Activated T-cell treated with anti-CD3 and anti-CD28 coated beads, Interleukin-2, amount 50 U/mL, for 4 hours (primary cell): ENCODE measurements around the gene ARMC3. TPM values are rescaled to one million over a fixed set of nuclear protein-coding genes. Genes with fewer than 3 reads are reported as not detected.
"Not testable (repeated sequence)": the region's sequence is repeated elsewhere in the genome, so short reads cannot be mapped to it uniquely, and the experiment has no call there.

Experiments used
- ATAC-seq, 2 donors: fragments of 200-7000 bp; cut with Tn5 transposase; one replicate each; pipeline ENCODE4 v1.10.0; 2021
- DNase-seq: peaks from one replicate; pipeline ENCODE4 v3.0.0-alpha.2; 2020
- H3K27me3 Mint-ChIP-seq: one replicate; pipeline ENCODE4 v1.8.0; 2021; ENCODE audit warnings: low read depth, mixed read lengths
- H3K36me3 Mint-ChIP-seq: one replicate; pipeline ENCODE4 v1.8.0; 2022; ENCODE audit warnings: mixed read lengths; ENCODE audit not compliant: insufficient read depth
- H3K4me1 Mint-ChIP-seq: one replicate; pipeline ENCODE4 v1.8.0; 2021; ENCODE audit warnings: low read depth, mixed read lengths
- H3K4me3 Mint-ChIP-seq: one replicate; pipeline ENCODE4 v1.8.0; 2021; ENCODE audit warnings: mild to moderate bottlenecking, moderate library complexity, mixed read lengths
- H3K9me3 Mint-ChIP-seq: one replicate; pipeline ENCODE4 v1.8.0; 2021; ENCODE audit warnings: mixed read lengths
- total RNA-seq, 3 donors: library from RNA; stranded (reverse); gene quantifications; one replicate each; pipeline ENCODE4 v1.2.1, GENCODE V29; 2021

Gene ARMC3
- total RNA-seq, 3 donors from 2014 or later: not detected

GRCh38 chr10:22909673-22910072 lies 18.2 kb upstream of the ARMC3 start:
- ATAC-seq: peak; percentile 40 to 61
- H3K9me3 Mint-ChIP-seq: peaks cover 33% of the 10 kb centered on the region
- not testable (repeated sequence) for H3K27me3 Mint-ChIP-seq, DNase-seq, H3K4me1 Mint-ChIP-seq, H3K4me3 Mint-ChIP-seq, H3K36me3 Mint-ChIP-seq

GRCh38 chr10:22911067-22911466 lies 16.8 kb upstream of the ARMC3 start:
- ATAC-seq (no peak), DNase-seq (no peak)
- H3K27me3 Mint-ChIP-seq: peaks cover 2% of the 10 kb centered on the region
- H3K9me3 Mint-ChIP-seq: peaks cover 28% of the 10 kb centered on the region
- H3K36me3 Mint-ChIP-seq: peaks cover 2% of the 10 kb centered on the region
- peaks cover 7% of the 10 kb centered on the region for H3K4me1 Mint-ChIP-seq
- H3K4me3 Mint-ChIP-seq: no peak overlapping the region

- DNase-seq (no peak), ATAC-seq (no peak)
- no peak overlapping the region for H3K4me3 Mint-ChIP-seq
- peaks cover 2% of the 10 kb centered on the region for H3K27me3 Mint-ChIP-seq
- H3K9me3 Mint-ChIP-seq: peaks cover 28% of the 10 kb centered on the region
- peaks cover 7% of the 10 kb centered on the region for H3K4me1 Mint-ChIP-seq
- peaks cover 2% of the 10 kb centered on the region for H3K36me3 Mint-ChIP-seq
These were observed 15.7 kb upstream of the ARMC3 start for GRCh38 chr10:22911889-22912762.

GRCh38 chr10:22912763-22913384 lies 15.0 kb upstream of the ARMC3 start:
- no peak overlapping the region for H3K4me3 Mint-ChIP-seq

GRCh38 chr10:22913474-22914092 lies 14.3 kb upstream of the ARMC3 start:
- Mint-ChIP-seq H3K36me3 (peaks cover 2% of the 10 kb centered on the region), H3K9me3 (peaks cover 15% of the 10 kb centered on the region), H3K4me3 (no peak overlapping the region), H3K27me3 (peaks cover 2% of the 10 kb centered on the region), H3K4me1 (peaks cover 7% of the 10 kb centered on the region)
- DNase-seq: no peak
- peak; percentile 48 to 59 for ATAC-seq

More at GRCh38 chr10:22912763-22913384, 15.0 kb upstream of the ARMC3 start:
- H3K9me3 Mint-ChIP-seq: peaks cover 22% of the 10 kb centered on the region
- DNase-seq (no peak), ATAC-seq (no peak)
- H3K27me3 Mint-ChIP-seq: peaks cover 2% of the 10 kb centered on the region
- peaks cover 7% of the 10 kb centered on the region for H3K4me1 Mint-ChIP-seq
- peaks cover 2% of the 10 kb centered on the region for H3K36me3 Mint-ChIP-seq

- DNase-seq: no peak
- H3K4me1 Mint-ChIP-seq: peaks cover 5% of the 10 kb centered on the region
- H3K36me3 Mint-ChIP-seq: peaks cover 2% of the 10 kb centered on the region
- peaks cover 4% of the 10 kb centered on the region for H3K9me3 Mint-ChIP-seq
- H3K4me3 Mint-ChIP-seq: no peak overlapping the region
- H3K27me3 Mint-ChIP-seq: peaks cover 2% of the 10 kb centered on the region
- ATAC-seq: no peak
These were observed 12.5 kb upstream of the ARMC3 start for GRCh38 chr10:22915314-22915713.

GRCh38 chr10:22925088-22925487 lies 2.8 kb upstream of the ARMC3 start:
- peaks cover 13% of the 10 kb centered on the region for H3K27me3 Mint-ChIP-seq
- no peaks in the 10 kb centered on the region for H3K4me1 Mint-ChIP-seq
- ATAC-seq (no peak), DNase-seq (no peak)
- no peaks in the 10 kb centered on the region for H3K36me3 Mint-ChIP-seq
- H3K9me3 Mint-ChIP-seq: peaks cover 7% of the 10 kb centered on the region
- no peak overlapping the region for H3K4me3 Mint-ChIP-seq

GRCh38 chr10:22927166-22927565 lies 687 bp upstream of the ARMC3 start:
- H3K27me3 Mint-ChIP-seq: peaks cover 10% of the 10 kb centered on the region

GRCh38 chr10:22929053-22929452 lies 1.2 kb downstream of the ARMC3 start:
- H3K9me3 Mint-ChIP-seq, H3K36me3 Mint-ChIP-seq, H3K4me1 Mint-ChIP-seq: not testable (repeated sequence)

More at GRCh38 chr10:22927166-22927565, 687 bp upstream of the ARMC3 start:
- no peak for DNase-seq
- Mint-ChIP-seq H3K4me3 (no peak overlapping the region), H3K9me3 (peaks cover 2% of the 10 kb centered on the region), H3K4me1 (no peaks in the 10 kb centered on the region), H3K36me3 (no peaks in the 10 kb centered on the region)
- ATAC-seq: no peak

GRCh38 chr10:22931948-22932347 lies 4.1 kb downstream of the ARMC3 start:
- no peaks in the 10 kb centered on the region for H3K36me3 Mint-ChIP-seq
- H3K27me3 Mint-ChIP-seq: peaks cover 8% of the 10 kb centered on the region
- H3K4me3 Mint-ChIP-seq: no peak overlapping the region
- ATAC-seq (no peak), DNase-seq (no peak)
- H3K4me1 Mint-ChIP-seq: no peaks in the 10 kb centered on the region
- no peaks in the 10 kb centered on the region for H3K9me3 Mint-ChIP-seq

More at GRCh38 chr10:22929053-22929452, 1.2 kb downstream of the ARMC3 start:
- DNase-seq, ATAC-seq, H3K27me3 Mint-ChIP-seq, H3K4me3 Mint-ChIP-seq: not testable (repeated sequence)

GRCh38 chr10:22932626-22933370 lies 4.9 kb downstream of the ARMC3 start:
- DNase-seq: no peak
- no peaks in the 10 kb centered on the region for H3K4me1 Mint-ChIP-seq

GRCh38 chr10:22934726-22935125 lies 6.9 kb downstream of the ARMC3 start:
- Mint-ChIP-seq H3K9me3 (no peaks in the 10 kb centered on the region), H3K4me3 (no peak overlapping the region), H3K4me1 (no peaks in the 10 kb centered on the region), H3K27me3 (no peaks in the 10 kb centered on the region), H3K36me3 (no peaks in the 10 kb centered on the region)
- ATAC-seq (no peak), DNase-seq (no peak)

More at GRCh38 chr10:22932626-22933370, 4.9 kb downstream of the ARMC3 start:
- Mint-ChIP-seq H3K9me3 (no peaks in the 10 kb centered on the region), H3K4me3 (no peak overlapping the region), H3K27me3 (peaks cover 8% of the 10 kb centered on the region), H3K36me3 (no peaks in the 10 kb centered on the region)
- ATAC-seq: no peak

- no peak for DNase-seq
- Mint-ChIP-seq H3K27me3 (peaks cover 7% of the 10 kb centered on the region), H3K36me3 (peaks cover 2% of the 10 kb centered on the region), H3K4me1 (peaks cover 8% of the 10 kb centered on the region), H3K9me3 (peaks cover 9% of the 10 kb centered on the region), H3K4me3 (no peak overlapping the region)
- no peak for ATAC-seq
These were observed 14.6 kb downstream of the ARMC3 start for GRCh38 chr10:22942437-22942836.
